ENCODE data around the gene CFAP45.

CFAP45 gene

DNA sequence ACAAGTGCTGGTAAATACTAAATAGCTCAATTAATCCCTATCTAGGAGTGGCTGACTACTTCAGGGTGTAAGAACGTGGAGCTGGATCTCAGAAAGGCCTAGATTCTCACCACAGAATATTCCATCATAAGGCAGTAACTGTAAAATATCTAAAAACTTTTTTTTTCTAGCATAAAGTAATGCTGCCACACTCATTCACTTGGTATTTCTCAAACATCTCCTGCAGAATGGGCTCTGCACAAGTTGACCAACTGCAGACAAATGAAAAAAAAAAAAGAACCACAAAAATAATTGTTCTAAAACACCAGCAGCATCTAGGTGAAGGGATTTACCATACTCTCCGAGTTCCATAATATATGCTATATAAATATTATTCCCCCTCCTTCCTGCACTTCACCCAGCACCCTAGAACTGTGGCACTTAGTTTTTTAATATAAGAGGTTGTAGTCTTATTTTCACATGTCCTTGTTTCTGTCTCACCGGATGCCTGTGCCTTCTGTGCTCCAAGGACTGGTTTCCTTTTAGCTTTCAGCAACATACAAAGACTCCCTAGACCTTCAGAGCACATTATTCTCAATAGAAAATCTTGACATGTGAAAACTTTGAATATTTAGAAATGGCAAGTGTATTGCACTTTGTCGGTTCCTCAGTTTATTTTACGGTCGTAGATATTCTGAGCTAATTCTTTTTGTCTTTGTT lies 46.4 kb downstream of the CFAP45 start:
- no peak for DNase-seq (ENCODE audit: low read depth in 2 of 2)

- DNase-seq (ENCODE audit: low read depth in 2 of 2): no peak
Measured at GRCh38 chr1:159851407-159851806, 48.6 kb downstream of the CFAP45 start.

GRCh38 chr1:159849626-159850366 lies 50.2 kb downstream of the CFAP45 start:
- DNase-seq (ENCODE audit: low read depth in 2 of 2): no peak

GRCh38 chr1:159848326-159848725 lies 51.6 kb downstream of the CFAP45 start:
- no peak for DNase-seq (ENCODE audit: low read depth in 2 of 2)

DNA sequence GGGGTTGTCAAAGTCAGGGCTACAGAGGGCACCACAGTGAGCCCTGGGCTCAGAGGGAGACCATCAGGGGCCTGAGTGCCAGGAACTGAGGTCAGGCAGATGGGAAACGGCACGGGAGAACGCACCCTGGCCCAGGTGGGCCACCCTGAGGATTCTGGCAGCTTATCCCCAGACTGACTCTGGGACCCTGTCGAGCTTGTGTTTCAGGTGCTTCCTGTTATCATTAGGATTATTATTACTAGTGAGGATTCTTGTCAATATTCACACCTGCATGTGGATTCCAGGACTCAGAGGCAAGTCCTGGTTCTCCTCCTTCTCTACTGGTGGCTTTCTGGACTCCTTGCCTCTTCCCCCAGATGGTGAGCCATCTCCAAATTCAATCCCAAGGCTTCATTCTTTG lies 52.7 kb downstream of the CFAP45 start:
- DNase-seq (ENCODE audit: low read depth in 2 of 2): no peak

GRCh38 chr1:159845751-159846629 lies 54.0 kb downstream of the CFAP45 start:
- DNase-seq (ENCODE audit: low read depth in 2 of 2): no peak

- no peak for DNase-seq (ENCODE audit: low read depth in 2 of 2)
Measured at GRCh38 chr1:159843459-159843858, 56.5 kb downstream of the CFAP45 start.

- DNase-seq (ENCODE audit: low read depth in 2 of 2): no peak
Measured at GRCh38 chr1:159841749-159842148, 58.2 kb downstream of the CFAP45 start.

GRCh38 chr1:159839116-159839849 lies 60.7 kb downstream of the CFAP45 start:
- DNase-seq (ENCODE audit: low read depth in 2 of 2): no peak

DNA sequence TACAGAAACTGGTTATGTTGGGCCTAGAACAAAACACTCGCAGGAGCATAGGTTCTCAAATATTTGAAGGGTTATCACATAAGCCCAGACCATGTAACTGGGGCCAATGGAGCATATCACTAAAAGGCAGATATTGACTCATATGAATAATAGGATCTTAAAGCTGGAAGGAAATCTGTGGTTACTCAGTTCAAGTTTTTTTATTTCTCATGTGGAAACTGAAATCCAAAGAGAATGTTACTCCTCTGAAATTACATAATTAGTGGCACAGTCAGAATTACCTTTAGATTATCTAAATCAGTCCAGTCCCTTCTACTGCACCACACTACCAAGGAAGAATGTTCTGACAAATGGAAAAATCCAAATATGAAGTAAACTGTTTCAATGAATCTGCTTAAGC lies 61.2 kb downstream of the CFAP45 start:
- no peak for DNase-seq (ENCODE audit: low read depth in 2 of 2)

DNA sequence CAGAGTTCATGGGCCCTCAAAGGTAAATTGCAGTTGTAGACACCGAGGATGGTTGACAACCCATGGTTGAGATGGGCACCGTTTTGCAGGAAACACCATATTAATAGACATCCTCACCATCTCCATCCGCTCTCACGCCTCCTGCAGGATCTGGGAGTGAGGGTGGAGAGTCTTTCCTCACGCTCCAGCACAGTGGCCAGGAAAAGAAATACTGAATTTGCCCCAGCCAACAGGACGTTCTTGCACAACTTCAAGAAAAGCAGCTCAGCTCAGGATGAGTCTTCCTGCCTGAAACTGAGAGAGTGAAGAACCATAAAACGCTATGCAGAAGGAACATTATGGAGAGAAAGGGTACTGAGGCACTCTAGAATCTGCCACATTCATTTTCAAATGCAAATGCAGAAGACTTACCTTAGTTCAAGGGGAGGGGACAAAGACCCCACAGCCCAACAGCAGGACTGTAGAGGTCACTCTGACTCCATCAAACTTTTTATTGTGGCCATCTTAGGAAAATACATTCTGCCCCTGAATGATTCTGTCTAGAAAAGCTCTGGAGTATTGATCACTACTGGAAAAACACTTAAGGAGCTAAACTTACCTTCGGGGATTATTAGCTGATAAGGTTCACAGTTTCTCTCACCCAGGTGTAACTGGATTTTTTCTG lies 64.0 kb downstream of the CFAP45 start:
- no peak for DNase-seq (ENCODE audit: low read depth in 2 of 2)

DNA sequence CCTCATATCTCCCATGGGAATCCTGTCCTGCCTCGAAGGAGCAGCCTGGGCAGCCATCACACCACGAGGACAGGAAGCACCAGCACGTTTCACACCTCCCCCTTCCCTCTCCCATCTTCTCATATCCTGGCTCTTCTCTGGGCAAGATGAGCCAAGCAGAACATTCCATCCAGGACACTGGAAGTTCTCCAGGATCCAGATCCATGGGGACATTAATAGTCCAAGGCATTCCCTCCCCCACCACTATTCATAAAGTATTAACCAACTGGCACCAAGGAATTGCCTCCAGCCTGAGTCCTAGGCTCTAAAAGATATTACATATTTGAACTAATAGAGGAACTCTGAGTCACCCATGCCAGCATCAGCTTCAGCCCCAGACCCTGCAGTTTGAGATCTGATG lies 64.6 kb downstream of the CFAP45 start:
- no peak for DNase-seq (ENCODE audit: low read depth in 2 of 2)

- DNase-seq (ENCODE audit: low read depth in 2 of 2): no peak
Measured at GRCh38 chr1:159832309-159832708, 67.7 kb downstream of the CFAP45 start.

- no peak for DNase-seq (ENCODE audit: low read depth in 2 of 2)
Measured at GRCh38 chr1:159831412-159832141, 68.4 kb downstream of the CFAP45 start.

DNA sequence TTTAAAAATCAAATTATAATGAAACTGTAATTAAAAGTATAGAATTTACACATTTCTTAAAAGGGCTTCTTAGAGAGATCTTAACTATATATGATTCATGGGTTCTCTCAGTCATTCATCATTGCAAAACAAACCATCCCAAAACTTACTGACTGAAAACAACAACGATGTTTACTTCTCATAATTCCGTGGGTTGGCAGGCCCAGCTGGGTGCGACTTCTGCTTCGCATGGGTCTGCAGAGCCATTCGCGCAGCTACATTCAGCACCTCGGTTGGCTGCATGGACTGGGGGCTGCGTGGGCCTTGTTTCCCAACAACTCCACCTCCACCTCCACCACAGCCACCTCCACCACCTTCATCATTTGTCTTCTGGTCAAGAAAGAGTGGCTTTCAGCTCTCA lies 69.2 kb downstream of the CFAP45 start:
- DNase-seq (ENCODE audit: low read depth in 2 of 2): no peak

- no peak for DNase-seq (ENCODE audit: low read depth in 2 of 2)
Measured at GRCh38 chr1:159829822-159830465, 70.0 kb downstream of the CFAP45 start.

GRCh38 chr1:159829273-159829634 lies 70.7 kb downstream of the CFAP45 start:
- no peak for DNase-seq (ENCODE audit: low read depth in 2 of 2)

DNA sequence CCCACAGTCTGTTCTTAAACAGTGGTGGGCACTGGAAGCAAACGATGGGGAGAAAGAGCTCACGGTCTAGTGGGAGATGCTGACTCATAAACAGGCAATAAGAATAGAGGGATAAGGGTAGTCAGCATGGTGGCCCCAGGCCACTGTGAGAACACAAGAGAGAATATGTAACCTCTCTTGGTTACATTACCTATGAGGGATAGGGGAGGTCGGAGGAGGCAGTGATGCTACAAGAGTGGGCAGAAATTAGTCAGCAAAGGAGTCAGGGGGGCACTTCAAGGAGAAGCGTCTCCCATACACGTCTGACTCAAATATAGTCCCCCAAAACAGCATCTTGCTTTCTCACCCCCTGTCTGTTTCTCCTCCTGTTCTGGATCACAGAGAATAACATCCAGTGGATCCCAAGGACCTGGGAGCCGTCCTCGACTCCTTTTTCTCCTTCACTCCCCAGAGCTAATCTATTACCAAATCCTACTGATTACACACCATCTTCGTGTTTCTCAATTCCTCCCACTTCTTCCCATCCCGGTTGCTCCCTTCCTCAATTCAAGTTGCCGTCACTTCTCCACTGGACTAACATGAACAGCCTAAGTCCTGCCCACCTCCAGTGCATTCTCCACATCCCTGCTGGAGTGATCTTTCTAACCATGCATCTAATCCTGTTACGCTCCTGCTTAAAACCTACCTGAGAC lies 71.2 kb downstream of the CFAP45 start:
- DNase-seq (ENCODE audit: low read depth in 2 of 2): no peak

GRCh38 chr1:159828176-159828575 lies 71.8 kb downstream of the CFAP45 start:
- no peak for DNase-seq (ENCODE audit: low read depth in 2 of 2)

- DNase-seq (ENCODE audit: low read depth in 2 of 2): no peak
Measured at GRCh38 chr1:159827549-159827948, 72.4 kb downstream of the CFAP45 start.
